ENCODE results near the gene MEIOSIN. TPM values are rescaled to one million over a fixed set of nuclear protein-coding genes. Genes with fewer than 3 reads are reported as not detected.
A peak's percentile ranks its signal among the peaks of the same experiment; 100 is the strongest.

The MEIOSIN gene
- total and polyA plus RNA-seq, 4 donors = not detected

DNA sequence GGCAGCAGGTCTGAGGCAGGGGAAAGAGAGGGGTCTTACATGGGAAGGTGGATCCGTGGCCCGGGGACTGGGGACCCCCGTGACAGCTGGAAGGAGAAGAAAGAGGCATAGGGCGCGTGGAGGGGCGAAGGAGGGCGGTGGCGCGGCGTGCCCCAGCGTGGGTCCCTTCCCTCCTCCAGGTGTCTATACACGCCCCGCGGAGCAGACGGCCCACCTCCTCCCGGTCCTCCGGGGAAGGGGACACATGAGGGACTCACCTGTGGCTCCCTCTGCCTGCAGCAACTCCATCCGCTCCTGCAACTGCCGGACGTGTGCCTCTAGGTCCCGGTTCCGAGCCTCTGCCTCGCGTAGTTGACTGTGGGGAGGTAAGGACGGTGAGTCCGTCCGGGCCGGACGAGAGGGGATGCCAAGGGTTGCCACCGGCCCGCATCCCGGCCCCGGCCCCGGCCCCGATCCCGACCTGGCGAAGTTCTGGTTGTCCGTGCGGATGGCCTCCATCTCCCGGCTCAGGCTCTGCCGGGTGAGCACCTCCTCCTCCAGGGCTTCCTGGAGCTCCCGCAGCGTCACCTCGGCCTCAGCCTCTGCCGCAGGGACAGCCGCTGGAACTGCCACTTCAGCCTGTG lies 38.2 kb downstream of the MEIOSIN start:
- 85 to 93% methylated on average over 42 to 46 of the region's 46 CpGs for WGBS, 2 donors
- ATAC-seq (ENCODE audit: insufficient read depth, low FRiP score) (no peak), DNase-seq (no peak)
- peak overlapping the region in 1 of 2 donors; percentile 34 for H3K9ac ChIP-seq (ENCODE audit: insufficient read depth in 1 of 2, low read length in 2 of 2)
- H3K27ac ChIP-seq (ENCODE audit: low read depth in 1 of 2, low read length in 1 of 2) = peak overlapping the region in 1 of 2 donors; percentile 17
- no peaks in the 10 kb centered on the region for H3K27me3 ChIP-seq (ENCODE audit: control insufficient read depth in 3 of 3, insufficient read depth in 3 of 3, low read length in 2 of 3)
- peaks cover 2 to 9% (median 4%) of the 10 kb centered on the region in 4 donors for H3K36me3 ChIP-seq (ENCODE audit: control insufficient read depth in 4 of 4, insufficient read depth in 4 of 4, low read length in 4 of 4)
- H3K4me1 ChIP-seq (ENCODE audit: control insufficient read depth in 5 of 5, insufficient read depth in 5 of 5, low read length in 5 of 5) = peaks cover 0 to 21% (median 4%) of the 10 kb centered on the region in 5 donors
- no peaks in the 10 kb centered on the region for H3K9me3 ChIP-seq (ENCODE audit: control insufficient read depth in 4 of 4, insufficient read depth in 3 of 4, low read length in 3 of 4)
- TF ChIP-seq, protein P1, sequence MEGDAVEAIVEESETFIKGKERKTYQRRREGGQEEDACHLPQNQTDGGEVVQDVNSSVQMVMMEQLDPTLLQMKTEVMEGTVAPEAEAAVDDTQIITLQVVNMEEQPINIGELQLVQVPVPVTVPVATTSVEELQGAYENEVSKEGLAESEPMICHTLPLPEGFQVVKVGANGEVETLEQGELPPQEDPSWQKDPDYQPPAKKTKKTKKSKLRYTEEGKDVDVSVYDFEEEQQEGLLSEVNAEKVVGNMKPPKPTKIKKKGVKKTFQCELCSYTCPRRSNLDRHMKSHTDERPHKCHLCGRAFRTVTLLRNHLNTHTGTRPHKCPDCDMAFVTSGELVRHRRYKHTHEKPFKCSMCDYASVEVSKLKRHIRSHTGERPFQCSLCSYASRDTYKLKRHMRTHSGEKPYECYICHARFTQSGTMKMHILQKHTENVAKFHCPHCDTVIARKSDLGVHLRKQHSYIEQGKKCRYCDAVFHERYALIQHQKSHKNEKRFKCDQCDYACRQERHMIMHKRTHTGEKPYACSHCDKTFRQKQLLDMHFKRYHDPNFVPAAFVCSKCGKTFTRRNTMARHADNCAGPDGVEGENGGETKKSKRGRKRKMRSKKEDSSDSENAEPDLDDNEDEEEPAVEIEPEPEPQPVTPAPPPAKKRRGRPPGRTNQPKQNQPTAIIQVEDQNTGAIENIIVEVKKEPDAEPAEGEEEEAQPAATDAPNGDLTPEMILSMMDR (IDR thresholded peaks at IDR 0.05; ENCODE audit: control extremely low read depth, extremely low read depth) = no peak
- no peak overlapping the region for H3K4me3 ChIP-seq

DNA sequence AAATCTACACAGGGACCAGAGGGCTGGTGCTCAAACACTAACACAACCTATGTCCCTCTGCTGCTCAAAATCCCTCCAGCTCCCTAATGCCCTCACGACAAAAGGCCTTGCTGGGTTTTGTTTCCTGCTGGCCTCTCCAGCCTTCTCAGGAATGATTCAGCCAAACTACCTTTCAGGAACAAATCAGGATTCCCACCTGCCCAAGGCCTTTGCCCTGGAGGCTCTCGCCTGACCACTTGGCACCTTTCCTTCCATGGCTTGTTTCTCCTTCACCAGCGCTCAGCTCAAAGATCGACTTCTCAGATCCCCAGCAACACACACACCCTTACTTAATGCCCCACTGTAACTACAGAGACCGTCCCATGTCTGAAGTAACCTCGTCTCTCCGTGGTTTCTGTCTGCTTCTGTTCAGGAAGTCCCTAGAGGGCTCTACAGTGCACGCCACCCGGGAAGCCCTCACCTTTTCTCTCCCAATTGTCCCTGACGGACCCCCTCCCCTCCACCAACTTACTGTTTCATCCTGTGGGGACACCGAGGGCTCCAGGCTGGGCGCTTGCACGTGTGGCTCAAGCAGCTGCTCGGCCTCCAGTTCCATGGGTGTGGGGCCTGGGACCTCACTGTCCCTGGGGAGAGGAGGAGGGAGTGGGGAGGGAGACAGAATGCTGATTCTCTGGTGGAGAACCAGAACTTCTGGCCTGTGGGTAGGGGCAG lies 39.0 kb downstream of the MEIOSIN start:
- Histone ChIP-seq H3K4me3 (no peak overlapping the region), H3K27me3 (ENCODE audit: control insufficient read depth in 3 of 3, insufficient read depth in 3 of 3, low read length in 2 of 3) (no peaks in the 10 kb centered on the region), H3K27ac (ENCODE audit: low read depth in 1 of 2, low read length in 1 of 2) (no peak overlapping the region), H3K4me1 (ENCODE audit: control insufficient read depth in 5 of 5, insufficient read depth in 5 of 5, low read length in 5 of 5) (peaks cover 0 to 13% (median 0%) of the 10 kb centered on the region in 5 donors), H3K36me3 (ENCODE audit: control insufficient read depth in 4 of 4, insufficient read depth in 4 of 4, low read length in 4 of 4) (peaks cover 3 to 15% (median 10%) of the 10 kb centered on the region in 4 donors), H3K9ac (ENCODE audit: insufficient read depth in 1 of 2, low read length in 2 of 2) (no peak overlapping the region), H3K9me3 (ENCODE audit: control insufficient read depth in 4 of 4, insufficient read depth in 3 of 4, low read length in 3 of 4) (no peaks in the 10 kb centered on the region)
- TF ChIP-seq, protein P1 (IDR thresholded peaks at IDR 0.05; ENCODE audit: control extremely low read depth, extremely low read depth) = no peak
- 69 to 74% methylated on average over 14 of the region's 14 CpGs for WGBS, 2 donors
- DNase-seq = no peak
- no peak for ATAC-seq (ENCODE audit: insufficient read depth, low FRiP score)

DNA sequence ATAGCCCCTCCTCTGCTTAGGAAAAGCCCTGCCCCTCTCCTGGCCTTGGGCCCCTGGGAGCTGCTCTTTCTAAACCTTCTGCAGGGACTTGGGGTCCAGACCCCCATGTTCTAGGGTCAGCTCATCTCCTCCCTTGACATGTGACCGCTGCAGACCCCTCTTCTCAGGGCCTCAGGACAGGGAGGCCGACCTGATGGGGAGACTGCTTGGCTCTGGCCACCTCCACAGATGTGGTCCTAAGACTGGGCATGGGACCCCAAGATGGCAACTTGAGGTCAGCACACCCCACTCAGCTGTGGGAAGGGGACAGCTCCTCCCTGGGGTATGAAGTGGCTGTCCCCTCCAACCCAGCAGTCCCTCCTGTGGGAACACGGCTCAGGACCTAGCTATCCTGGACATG lies 39.7 kb downstream of the MEIOSIN start:
- Histone ChIP-seq H3K27me3 (ENCODE audit: control insufficient read depth in 3 of 3, insufficient read depth in 3 of 3, low read length in 2 of 3) (no peaks in the 10 kb centered on the region), H3K9me3 (ENCODE audit: control insufficient read depth in 4 of 4, insufficient read depth in 3 of 4, low read length in 3 of 4) (no peaks in the 10 kb centered on the region), H3K27ac (ENCODE audit: low read depth in 1 of 2, low read length in 1 of 2) (no peak overlapping the region), H3K9ac (ENCODE audit: insufficient read depth in 1 of 2, low read length in 2 of 2) (no peak overlapping the region), H3K36me3 (ENCODE audit: control insufficient read depth in 4 of 4, insufficient read depth in 4 of 4, low read length in 4 of 4) (peaks cover 3 to 17% (median 13%) of the 10 kb centered on the region in 4 donors), H3K4me3 (no peak overlapping the region), H3K4me1 (ENCODE audit: control insufficient read depth in 5 of 5, insufficient read depth in 5 of 5, low read length in 5 of 5) (peaks cover 0 to 13% (median 0%) of the 10 kb centered on the region in 5 donors)
- TF ChIP-seq, protein P1 (IDR thresholded peaks at IDR 0.05; ENCODE audit: control extremely low read depth, extremely low read depth) = no peak
- DNase-seq (no peak), ATAC-seq (ENCODE audit: insufficient read depth, low FRiP score) (no peak)
- WGBS, 2 donors = 91 to 95% methylated on average over 3 of the region's 3 CpGs
